NCI-H2081 treated with DMSO at 0.1 percent for 48 hours (cell line): Measurements from ENCODE around the gene ZNF784.
A peak's percentile ranks its signal among the peaks of the same experiment; 100 is the strongest.

ENCODE experiments used
- DNase-seq: peaks from one replicate; lab custom pipeline; 2025; lab: John Stamatoyannopoulos, UW

Gene ZNF784

DNA sequence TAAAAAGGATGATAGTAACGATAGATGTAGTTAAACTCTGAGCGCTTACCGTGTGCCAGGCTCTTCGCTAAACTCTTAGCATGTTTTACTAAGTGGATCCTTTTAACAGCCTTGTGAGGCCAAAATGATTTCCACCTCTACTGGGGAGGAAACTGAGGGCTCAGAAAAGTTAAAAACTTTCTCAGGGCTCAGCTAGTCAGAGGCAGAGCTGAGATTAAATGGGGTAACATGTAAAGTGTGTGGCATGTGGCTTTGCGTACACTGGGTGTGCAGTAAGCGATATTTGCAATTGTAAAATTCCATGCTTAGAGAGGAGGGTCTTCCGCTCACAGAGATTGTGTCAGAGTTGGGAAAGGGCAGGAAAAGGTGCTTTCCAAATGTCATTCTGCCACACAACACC, 32.2 kb upstream of the ZNF784 start:
- DNase-seq: no peak

DNA sequence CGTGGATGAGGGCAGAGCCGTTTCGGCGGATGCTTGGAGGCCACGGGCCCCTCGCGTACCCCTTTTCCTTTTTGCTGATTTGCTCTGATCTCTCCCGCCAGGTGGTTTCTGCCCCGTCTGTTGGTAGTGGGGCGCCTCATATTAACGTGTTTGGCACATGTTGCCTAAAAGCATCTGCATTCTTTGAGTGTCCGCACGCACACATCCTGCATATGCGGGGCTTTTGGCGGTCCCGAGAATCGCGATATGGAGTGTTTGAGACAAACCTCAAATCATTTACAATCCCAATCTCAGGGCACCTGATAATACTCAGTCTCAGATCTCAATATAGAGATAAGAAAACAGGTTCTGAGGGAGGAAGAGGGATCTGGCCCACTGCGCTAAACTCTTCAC, 31.3 kb upstream of the ZNF784 start:
- DNase-seq: no peak

DNA sequence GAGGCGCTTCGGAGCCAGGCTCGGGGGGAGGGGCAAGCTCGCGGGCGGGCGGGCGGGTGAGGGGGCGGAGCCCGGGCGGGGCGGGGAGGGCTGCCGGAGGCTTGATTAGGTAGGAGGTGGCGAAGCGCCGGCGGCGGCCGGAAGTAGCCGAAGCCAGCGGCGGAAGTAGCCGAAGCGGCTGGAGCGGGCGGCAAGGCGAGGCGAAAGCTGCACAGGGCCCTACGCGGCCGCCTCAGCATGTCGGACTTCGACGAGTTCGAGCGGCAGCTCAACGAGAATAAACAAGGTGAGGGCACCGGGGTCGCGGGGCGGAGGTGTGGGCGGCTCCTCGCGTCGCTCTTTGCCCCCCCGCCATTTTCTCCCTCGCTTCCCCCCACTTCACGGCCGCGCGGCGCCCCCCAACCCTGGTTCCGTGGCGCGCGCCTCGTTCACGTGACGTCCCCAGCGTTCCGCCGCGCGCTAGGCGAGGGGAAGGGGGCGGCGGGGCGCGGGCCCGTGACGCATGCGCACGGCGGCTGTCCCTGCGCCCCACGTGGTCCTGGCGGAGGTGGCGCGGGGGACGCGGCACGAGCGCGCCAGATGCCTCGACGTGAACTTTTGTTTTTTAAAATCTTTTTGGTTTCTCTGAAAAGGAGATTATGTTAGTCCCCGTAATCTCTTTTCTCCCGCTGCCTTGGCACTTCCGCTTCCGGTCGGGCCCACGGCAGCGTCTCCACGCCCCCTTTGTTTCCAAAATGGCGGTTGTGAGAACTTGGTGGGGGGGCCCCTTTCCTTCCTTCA, 30.7 kb upstream of the ZNF784 start, which contains the start of gene U2AF2:
TSS of gene U2AF2 (plus strand) at position 168 of the 780 bp plus-strand sequence. CDS start at position 238, 70 bp downstream.
- DNase-seq: no peak

DNA sequence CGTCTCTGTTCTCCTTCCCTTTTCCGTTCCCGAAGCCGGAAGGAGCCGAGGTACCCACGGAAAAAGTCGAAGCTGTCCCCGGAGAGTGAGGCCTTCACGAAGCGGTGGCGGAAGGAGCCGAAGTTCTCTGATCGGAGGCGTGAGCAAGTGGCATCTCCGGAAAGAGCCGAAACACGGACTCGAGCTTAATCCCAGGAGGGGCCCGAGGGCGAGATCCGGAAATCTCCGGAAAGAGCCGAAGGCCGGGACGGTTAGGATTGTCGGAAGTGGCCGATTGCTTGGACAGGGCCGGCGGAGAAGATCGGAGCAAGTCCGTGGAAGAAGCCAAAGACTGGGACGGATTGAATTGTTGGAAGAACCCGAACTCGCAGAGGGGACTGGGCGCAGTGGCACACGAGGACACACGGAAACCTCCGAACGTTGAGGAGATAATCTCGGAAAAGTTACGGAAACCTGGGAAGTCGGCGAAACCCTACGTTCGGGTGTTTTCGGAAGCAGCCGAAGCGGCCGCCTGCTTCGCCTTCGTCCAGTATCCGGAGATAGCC, 30.0 kb upstream of the ZNF784 start:
- peak; percentile 97 for DNase-seq

DNA sequence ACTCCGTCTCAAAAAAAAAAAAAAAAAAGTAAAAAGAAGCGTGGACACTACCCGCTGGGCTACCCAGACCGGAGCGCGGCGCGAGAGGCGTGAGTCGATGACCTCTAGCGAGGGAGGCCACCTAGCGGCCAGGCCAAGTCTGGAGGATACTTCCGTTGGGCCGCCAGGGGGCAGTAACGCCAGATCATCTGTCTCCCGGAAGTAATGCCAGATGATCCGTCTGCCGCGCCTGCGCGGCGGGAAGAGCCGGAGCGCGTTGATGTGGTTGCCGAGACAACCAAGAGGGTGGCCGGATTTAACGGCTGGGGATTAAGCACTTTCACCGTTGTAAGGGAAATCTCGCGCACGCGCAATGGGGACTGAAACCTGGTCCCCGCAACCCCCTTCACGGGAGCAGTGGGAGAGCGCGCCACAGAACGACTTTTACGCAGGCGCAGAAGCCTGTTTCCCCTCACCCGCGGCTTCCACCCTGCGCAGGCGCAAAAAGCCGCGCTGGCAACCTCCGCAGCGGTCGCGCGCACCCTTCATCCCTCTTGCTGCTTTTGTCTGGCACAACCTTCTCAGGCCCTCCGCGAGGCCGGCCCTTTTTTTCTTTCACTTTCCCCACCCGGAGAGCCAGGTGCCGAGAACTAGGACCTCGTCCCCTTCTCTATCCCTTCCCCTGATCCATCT, 29.4 kb upstream of the ZNF784 start:
- peak; percentile 94 for DNase-seq

DNA sequence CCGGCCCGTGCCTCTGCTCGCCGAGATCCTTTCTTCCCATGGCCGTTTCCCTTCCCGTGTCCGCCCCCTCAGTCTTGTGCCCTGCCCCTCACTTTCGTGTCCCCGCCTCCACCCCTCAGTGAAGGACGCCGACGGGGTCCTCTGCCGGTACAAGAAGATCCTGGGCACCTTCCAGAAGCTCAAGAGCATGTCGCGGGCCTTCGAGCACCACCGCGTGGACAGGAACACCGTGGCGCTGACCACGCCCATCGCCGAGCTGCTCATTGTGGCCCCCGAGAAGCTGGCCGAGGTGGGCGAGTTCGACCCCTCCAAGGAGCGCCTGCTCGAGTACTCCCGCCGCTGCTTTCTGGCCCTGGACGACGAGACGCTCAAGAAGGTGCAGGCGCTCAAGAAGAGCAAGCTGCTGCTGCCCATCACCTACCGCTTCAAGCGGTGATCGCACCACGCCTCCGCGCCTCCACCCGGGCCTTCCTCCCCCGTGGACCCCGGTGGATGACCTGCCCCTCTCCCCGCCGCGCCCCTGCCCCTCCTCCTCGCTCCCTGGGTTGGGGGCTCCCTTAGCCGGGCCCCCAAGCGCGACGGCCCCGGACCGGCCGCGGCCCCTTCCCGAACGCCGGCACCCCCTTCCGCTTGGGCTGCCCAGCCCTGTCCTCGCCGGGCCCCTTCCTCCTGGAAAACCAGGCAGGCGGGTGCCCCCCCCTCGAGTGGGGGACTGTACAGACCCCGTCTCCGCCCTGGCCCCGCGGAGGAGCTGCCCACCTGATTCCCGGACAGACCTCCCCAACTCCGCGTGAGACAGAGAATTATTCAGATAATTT, 28.2 kb upstream of the ZNF784 start:
- DNase-seq: no peak

DNA sequence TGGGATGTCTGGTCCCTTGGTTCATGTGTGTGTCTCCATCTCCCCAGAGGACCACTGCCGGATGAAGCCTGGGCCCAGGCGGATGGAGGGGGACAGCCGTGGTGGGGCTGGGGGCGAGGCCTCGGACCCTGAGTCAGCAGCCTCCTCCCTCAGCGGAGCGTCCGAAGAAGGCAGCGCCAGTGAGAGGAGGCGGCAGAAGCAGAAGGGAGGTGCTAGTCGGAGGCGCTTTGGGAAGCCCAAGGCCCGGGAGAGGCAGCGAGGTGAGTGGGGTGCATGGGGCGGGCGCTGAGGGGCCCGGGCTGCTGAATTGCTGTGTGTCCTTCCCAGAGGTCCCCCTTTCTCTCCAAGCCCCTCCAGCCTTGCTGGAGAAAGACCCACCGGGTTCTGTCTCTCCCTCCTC, 26.9 kb upstream of the ZNF784 start:
- DNase-seq: no peak

DNA sequence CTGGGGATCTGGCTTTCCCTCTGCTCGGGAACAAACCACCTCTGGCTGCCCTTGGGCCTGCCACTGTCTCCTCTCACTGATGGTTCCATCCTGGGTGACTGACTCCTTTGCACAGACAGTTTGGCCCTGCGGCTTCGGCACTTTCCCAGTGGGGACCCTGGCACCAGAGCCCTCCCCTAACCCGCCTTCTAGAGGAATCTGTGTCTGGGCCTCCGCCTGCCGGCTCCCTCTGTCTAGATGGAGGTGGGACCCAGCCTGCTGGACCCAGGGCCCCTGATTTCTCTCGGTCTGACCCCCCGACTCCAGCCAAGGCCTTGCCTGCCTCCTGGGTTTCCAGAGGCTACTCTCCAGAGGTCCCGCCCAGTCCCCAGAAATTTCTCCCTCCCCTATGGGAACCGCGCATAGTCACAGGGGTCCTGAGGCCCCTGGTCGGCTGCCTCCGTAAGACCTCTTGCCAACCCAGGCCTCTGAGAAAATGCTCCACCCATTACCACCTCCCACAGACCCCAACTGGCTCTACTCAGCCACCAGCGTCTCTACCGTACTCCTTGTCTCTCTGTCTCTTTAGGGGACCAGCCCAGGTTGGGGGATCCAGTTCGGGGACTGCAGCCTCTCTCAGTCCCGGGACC, 26.4 kb upstream of the ZNF784 start:
- DNase-seq: no peak

DNA sequence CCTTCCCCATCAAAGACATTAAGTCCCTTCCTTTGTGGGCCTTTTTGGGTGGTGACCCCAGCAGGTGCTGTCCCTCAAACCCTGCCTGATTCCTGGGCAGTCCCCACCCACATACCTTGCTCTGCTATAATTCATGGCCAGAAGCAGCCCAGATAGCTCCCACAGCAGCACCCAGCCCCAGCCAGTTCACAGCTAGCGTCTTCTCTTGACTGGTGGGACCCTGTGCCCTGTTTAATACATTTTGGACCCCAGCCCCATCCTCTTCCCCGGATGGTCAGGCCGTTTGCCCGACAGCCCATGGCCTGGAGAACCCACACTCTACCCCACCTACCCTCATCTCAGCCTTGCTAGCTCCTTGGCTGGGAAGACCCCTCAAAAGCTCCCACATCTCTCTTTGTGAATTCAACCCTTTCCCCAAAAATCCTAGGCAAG, 25.8 kb upstream of the ZNF784 start:
- no peak for DNase-seq

DNA sequence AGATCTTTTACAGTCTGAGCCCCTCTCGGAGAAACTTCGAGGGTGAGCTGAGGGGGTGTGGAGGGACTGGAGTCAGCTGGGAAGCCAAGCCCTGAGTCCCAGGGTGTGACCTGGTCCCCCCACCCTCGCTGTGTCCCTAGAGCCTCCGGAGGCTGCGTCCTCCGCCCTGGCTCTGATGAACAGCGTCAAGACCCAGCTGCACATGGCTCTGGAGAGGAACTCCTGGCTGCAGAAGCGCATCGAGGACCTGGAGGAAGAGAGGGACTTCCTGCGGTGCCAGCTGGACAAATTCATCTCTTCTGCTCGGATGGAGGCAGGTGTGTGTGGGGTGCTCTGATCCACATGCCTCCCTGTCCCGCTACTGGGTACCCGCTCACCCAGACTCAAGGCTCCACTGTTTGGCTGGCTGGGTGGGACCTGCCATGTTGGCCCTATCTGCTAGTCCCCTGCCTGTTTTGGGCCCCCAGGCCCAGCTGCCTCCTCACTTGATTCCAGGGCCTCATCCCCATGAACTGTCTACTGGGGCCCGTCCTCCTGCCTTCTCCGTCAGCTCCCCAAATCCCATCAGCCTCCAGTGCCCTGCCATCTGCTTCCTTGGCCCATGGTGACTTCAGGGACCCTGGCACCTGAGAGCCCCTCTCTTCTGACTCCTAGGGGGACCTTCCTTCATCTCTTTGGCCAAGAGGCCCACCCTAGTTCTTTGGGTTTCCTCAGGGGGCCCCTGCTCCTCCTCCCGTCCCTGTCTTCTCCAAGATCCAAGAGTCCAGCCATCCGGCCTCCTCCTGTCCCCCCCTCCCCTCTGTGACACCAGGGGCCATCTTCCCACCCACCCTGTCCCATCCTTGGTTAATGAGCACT, 25.1 kb upstream of the ZNF784 start:
- no peak for DNase-seq

DNA sequence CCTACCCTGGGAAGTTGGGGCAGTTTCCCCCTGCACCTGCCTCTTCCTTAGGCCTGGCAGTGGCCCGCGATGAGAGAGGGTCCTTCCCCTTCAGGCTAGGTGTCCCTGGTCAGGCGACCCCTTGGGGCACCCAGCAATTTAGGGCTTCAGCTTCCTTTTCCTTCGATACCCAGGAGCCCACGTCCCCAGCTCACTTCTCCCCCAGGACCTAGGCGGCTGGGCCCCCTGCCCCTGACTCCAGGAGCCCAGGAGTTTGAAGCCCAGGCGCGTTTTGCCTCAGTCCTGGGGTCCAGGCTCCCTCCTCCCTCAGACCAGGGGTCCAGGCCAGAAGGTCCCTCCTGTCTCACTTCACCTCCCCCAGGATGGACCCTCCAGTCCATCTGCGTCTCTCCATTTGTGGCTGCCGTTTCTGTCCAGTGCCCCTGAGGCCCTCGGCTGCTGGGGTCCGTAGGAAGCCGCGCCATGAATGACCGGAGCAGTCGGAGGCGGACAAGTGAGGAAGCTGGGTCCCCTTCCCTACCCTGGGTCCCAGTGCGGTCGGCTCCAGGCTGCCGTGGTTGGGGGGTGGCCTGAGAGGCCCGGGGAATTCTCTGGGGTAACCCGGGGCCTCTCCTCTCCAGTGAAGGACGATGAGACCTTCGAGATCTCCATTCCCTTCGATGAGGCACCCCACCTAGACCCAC, 24.4 kb upstream of the ZNF784 start:
- DNase-seq: no peak

DNA sequence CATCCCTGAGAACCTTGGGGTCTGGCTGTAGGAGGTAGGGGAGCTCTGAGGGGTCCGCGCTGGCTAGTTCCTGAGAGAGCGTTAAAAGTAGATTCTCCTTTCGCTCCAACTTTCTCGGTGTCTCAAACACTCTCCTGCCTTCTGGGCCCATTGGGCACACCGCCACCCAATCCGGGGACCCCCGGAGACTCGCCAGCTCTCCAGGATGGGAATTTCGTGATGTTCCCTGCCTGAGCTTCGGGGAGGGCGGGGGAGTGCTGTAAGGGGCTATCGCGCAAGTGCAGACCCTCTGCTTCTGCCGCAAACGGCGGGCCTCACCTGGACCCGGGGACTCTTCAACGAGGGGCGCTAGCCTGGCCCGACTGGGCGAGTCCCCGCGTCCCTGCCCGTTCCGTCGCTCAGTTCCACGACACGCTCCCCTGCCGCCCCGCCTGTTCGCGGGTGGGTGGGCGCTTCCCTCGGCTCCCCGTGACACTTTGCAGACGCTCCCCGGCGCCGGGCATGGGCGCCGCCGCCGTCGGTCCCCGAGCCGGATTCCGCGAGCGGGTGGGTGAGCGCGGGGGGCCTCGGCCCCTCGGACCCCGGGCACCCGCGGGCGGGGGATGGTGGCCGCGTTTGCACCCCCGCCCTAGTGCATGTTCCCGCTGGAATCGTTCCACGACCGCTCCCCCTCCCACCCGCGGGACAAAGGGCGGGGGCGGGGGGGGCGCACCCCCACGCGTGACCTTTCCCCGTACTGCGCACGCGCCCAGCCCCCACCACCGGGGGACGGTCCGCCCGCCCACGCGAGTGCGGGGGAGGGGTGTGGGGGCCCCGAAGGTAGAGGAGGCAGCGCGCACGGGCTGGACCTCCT, 23.6 kb upstream of the ZNF784 start, which contains the start of gene CCDC106:
TSS of gene CCDC106 (plus strand) at position 481 of the 853 bp plus-strand sequence. CDS start 835 bp downstream, outside the sequence.
- peak; percentile 27 for DNase-seq

DNA sequence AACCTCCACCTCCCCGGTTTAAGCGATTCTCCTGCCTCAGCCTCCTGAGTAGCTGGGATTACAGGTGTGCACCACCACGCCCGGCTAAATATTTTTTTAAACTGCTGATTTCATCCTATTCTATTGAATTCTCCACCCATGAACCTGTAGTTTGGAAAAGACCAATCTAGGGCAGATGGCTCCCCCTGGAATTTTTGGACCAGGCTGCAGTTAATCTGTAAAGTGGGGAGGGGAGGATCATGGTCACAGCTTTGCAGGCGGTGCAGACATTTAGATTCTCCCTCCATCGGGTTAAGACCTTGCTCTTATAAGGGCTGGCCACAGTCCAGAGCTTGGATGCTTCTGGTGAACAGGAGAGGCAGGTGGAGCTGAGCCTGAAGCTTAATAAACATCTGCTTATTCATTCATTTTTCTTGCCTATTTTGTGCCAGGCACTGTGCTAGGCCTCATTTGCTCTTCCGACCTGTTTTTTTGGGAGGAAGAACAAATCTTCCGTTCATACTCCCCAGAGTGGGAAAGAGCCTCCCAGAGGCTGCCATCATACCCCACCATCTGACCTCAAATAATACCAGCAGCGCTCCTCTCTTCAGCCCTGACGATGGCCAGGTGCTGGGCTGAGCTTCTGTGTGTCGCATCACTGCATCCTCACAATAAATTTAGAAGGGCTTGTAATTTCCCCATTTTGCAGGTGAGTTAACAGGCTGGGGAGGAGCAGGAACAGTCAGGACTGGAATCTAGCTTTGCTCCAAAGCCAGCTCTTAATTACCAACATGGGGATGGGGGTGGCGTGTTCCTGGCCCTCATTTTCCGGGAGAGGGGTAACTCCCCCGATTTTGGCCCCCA, 22.7 kb upstream of the ZNF784 start:
- no peak for DNase-seq

DNA sequence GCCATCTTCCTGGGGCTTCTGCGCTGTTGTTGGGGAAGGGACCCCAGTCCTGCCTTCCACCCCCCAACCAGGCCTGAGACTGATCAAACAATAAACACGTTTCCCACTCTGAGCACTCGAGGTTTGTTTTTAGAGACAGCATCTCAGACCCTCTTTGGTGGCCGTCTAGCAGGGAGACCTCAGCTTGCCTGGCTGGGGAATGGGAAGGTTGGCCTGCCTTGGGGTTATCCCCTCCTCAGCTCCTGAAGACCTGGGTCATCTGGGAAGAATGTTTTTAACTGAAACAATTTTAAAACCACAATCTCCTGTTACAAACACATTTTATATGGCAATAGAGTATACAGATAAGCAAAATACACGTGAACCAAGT, 21.1 kb upstream of the ZNF784 start:
- no peak for DNase-seq

DNA sequence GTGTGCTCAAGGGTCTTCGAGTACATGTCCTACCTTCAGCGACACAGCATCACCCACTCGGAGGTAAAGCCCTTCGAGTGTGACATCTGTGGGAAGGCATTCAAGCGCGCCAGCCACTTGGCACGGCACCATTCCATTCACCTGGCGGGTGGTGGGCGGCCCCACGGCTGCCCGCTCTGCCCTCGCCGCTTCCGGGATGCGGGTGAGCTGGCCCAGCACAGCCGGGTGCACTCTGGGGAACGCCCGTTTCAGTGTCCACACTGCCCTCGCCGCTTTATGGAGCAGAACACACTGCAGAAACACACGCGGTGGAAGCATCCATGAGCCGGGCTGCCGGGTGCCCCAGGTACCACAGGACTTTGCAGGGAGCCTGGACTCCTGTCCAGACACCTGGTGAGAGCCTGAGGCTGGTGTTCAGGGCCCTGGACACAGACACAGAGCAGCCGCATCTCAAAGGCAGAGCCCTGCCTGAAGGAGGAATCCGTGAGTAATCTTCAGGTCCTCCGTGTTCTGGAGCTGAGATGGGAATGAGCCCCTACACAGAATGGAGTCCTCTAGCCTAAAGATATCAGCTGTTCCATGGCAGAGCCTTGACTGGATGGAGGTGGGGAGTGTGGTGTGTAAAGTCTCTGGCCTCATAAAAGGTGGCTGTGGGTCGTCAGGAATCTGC, 20.6 kb upstream of the ZNF784 start:
- DNase-seq: no peak

DNA sequence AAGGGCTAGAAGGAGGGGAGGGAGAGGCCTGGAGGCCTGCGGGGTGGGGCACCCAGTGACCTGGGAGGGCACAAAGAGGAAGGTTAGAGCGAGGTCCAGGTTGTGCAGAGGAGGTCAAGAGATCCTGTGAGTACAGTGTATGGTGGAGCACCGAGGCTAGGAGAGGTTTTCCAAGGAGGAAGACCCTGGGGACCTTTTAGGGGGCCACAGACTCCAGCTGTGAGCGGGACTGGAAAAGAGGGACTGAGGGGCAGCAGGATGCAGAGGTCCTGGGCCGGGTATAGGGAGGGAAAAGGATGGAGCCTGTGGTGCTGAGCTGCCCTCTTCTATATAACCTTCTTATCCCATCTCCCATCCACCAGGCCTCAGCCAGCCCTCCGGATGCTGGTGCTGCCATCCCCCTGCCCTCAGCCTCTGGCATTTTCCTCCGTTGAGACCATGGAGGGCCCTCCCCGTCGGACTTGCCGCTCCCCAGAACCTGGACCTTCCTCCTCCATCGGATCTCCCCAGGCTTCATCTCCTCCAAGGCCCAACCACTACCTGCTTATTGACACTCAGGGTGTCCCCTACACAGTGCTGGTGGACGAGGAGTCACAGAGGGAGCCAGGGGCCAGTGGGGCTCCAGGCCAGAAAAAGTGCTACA, 19.9 kb upstream of the ZNF784 start:
- DNase-seq: no peak

DNA sequence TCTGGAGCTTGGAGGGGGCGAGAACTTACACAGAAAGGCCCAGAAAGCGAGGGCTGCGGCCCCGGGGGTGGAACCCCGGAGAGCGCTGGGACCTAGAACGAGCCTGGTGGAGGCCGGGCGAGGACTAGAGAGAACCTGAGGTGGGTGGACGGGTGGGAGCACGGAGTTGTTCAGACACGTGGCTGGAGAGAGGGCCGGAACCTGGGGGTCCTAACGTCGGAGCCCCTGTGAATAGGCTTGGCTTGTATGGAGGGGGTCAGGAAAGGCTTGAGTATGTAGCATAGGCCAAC, 19.5 kb upstream of the ZNF784 start:
- no peak for DNase-seq
